ENCODE data around the gene SIGLEC8.
"Not testable (repeated sequence)": the region's sequence is repeated elsewhere in the genome, so short reads cannot be mapped to it uniquely, and the experiment has no call there.

The SIGLEC8 gene

GRCh38 chr19:51466723-51467122 is 8.5 kb upstream of the SIGLEC8 start:
- no peaks in the 10 kb centered on the region for H4K20me1 ChIP-seq (ENCODE audit: insufficient read depth, low read length)
- H3K4me1 ChIP-seq (ENCODE audit: low read length) = no peaks in the 10 kb centered on the region
- H2AFZ ChIP-seq (ENCODE audit: low read depth, low read length) = no peak overlapping the region
- H3K4me2 ChIP-seq (ENCODE audit: low read length) = no peak overlapping the region
- no peak overlapping the region for H3K27ac ChIP-seq (ENCODE audit: low read length)
- H3K36me3 ChIP-seq (replicated peaks; ENCODE audit: low read depth, low read length) = no peaks in the 10 kb centered on the region
- no peaks in the 10 kb centered on the region for H3K79me2 ChIP-seq (ENCODE audit: low read length)
- no peak for TF ChIP-seq EZH2phosphoT487 (IDR thresholded peaks at IDR 0.05; ENCODE audit: low read depth)
- no peak for TF ChIP-seq CTCF (IDR thresholded peaks at IDR 0.05; ENCODE audit: low read depth, low read length)
- no peak overlapping the region for H3K4me3 ChIP-seq (ENCODE audit: low read length)
- no peaks in the 10 kb centered on the region for H3K9me3 ChIP-seq (ENCODE audit: insufficient read depth, low read length)
- peaks cover 53% of the 10 kb centered on the region for H3K27me3 ChIP-seq (ENCODE audit: low read depth, low read length)
- H3K9ac ChIP-seq (ENCODE audit: low read length) = no peak overlapping the region

GRCh38 chr19:51463976-51464581 is 5.8 kb upstream of the SIGLEC8 start:
- H3K9me3 ChIP-seq (ENCODE audit: insufficient read depth, low read length); H3K79me2 ChIP-seq (ENCODE audit: low read length); H2AFZ ChIP-seq (ENCODE audit: low read depth, low read length); H4K20me1 ChIP-seq (ENCODE audit: insufficient read depth, low read length); H3K27ac ChIP-seq (ENCODE audit: low read length); H3K9ac ChIP-seq (ENCODE audit: low read length); H3K4me1 ChIP-seq (ENCODE audit: low read length); H3K4me3 ChIP-seq (ENCODE audit: low read length); H3K4me2 ChIP-seq (ENCODE audit: low read length); H3K36me3 ChIP-seq (replicated peaks; ENCODE audit: low read depth, low read length): not testable (repeated sequence)
- H3K27me3 ChIP-seq (ENCODE audit: low read depth, low read length) = peaks cover 38% of the 10 kb centered on the region

GRCh38 chr19:51462681-51463080 is 4.4 kb upstream of the SIGLEC8 start:
- Histone ChIP-seq H3K4me2 (ENCODE audit: low read length) (no peak overlapping the region), H3K4me1 (ENCODE audit: low read length) (no peaks in the 10 kb centered on the region)
- no peak for TF ChIP-seq EZH2phosphoT487 (IDR thresholded peaks at IDR 0.05; ENCODE audit: low read depth)

GRCh38 chr19:51462276-51462675 is 4.0 kb upstream of the SIGLEC8 start:
- no peaks in the 10 kb centered on the region for H3K4me1 ChIP-seq (ENCODE audit: low read length)
- H3K27ac ChIP-seq (ENCODE audit: low read length) = no peak overlapping the region
- H3K79me2 ChIP-seq (ENCODE audit: low read length) = no peaks in the 10 kb centered on the region
- no peaks in the 10 kb centered on the region for H3K9me3 ChIP-seq (ENCODE audit: insufficient read depth, low read length)
- no peak overlapping the region for H3K4me2 ChIP-seq (ENCODE audit: low read length)
- H3K9ac ChIP-seq (ENCODE audit: low read length) = no peak overlapping the region
- TF ChIP-seq EZH2phosphoT487 (IDR thresholded peaks at IDR 0.05; ENCODE audit: low read depth) = no peak
- TF ChIP-seq CTCF (IDR thresholded peaks at IDR 0.05; ENCODE audit: low read depth, low read length) = no peak
- H2AFZ ChIP-seq (ENCODE audit: low read depth, low read length) = no peak overlapping the region
- H3K36me3 ChIP-seq (replicated peaks; ENCODE audit: low read depth, low read length) = no peaks in the 10 kb centered on the region
- no peaks in the 10 kb centered on the region for H4K20me1 ChIP-seq (ENCODE audit: insufficient read depth, low read length)
- H3K4me3 ChIP-seq (ENCODE audit: low read length) = no peak overlapping the region
- peaks cover 34% of the 10 kb centered on the region for H3K27me3 ChIP-seq (ENCODE audit: low read depth, low read length)

More at GRCh38 chr19:51462681-51463080, 4.4 kb upstream of the SIGLEC8 start:
- H3K9ac ChIP-seq (ENCODE audit: low read length) = no peak overlapping the region
- no peaks in the 10 kb centered on the region for H3K79me2 ChIP-seq (ENCODE audit: low read length)
- no peaks in the 10 kb centered on the region for H4K20me1 ChIP-seq (ENCODE audit: insufficient read depth, low read length)
- H2AFZ ChIP-seq (ENCODE audit: low read depth, low read length) = no peak overlapping the region
- H3K27ac ChIP-seq (ENCODE audit: low read length) = no peak overlapping the region
- H3K27me3 ChIP-seq (ENCODE audit: low read depth, low read length) = peaks cover 37% of the 10 kb centered on the region
- H3K4me3 ChIP-seq (ENCODE audit: low read length) = no peak overlapping the region
- H3K9me3 ChIP-seq (ENCODE audit: insufficient read depth, low read length) = no peaks in the 10 kb centered on the region
- no peaks in the 10 kb centered on the region for H3K36me3 ChIP-seq (replicated peaks; ENCODE audit: low read depth, low read length)

GRCh38 chr19:51461723-51462161 is 3.5 kb upstream of the SIGLEC8 start:
- no peak overlapping the region for H3K27ac ChIP-seq (ENCODE audit: low read length)
- H3K9ac ChIP-seq (ENCODE audit: low read length) = no peak overlapping the region
- peaks cover 2% of the 10 kb centered on the region for H3K4me1 ChIP-seq (ENCODE audit: low read length)
- H3K27me3 ChIP-seq (ENCODE audit: low read depth, low read length) = peaks cover 28% of the 10 kb centered on the region
- TF ChIP-seq EZH2phosphoT487 (IDR thresholded peaks at IDR 0.05; ENCODE audit: low read depth) (no peak), CTCF (IDR thresholded peaks at IDR 0.05; ENCODE audit: low read depth, low read length) (no peak)
- H3K4me3 ChIP-seq (ENCODE audit: low read length) = no peak overlapping the region
- no peak overlapping the region for H2AFZ ChIP-seq (ENCODE audit: low read depth, low read length)
- no peaks in the 10 kb centered on the region for H3K9me3 ChIP-seq (ENCODE audit: insufficient read depth, low read length)
- no peaks in the 10 kb centered on the region for H3K36me3 ChIP-seq (replicated peaks; ENCODE audit: low read depth, low read length)
- H3K79me2 ChIP-seq (ENCODE audit: low read length) = no peaks in the 10 kb centered on the region
- H3K4me2 ChIP-seq (ENCODE audit: low read length) = no peak overlapping the region
- no peaks in the 10 kb centered on the region for H4K20me1 ChIP-seq (ENCODE audit: insufficient read depth, low read length)

Data from OCI-LY3 (cell line).